Trophoblast cell (in vitro differentiated cells and primary cell): Measurements from ENCODE around the gene CAMK2A.
A peak's percentile ranks its signal among the peaks of the same experiment; 100 is the strongest.

ENCODE experiments used
- DNase-seq, 2 donors: peaks; one replicate each; pipeline ENCODE4 v3.0.0-alpha.2; 2016
- H2AFZ ChIP-seq: 2 replicates; pipeline ENCODE4 v1.6.1; 2013; ENCODE audit warnings: low read length, moderate library complexity, mild to moderate bottlenecking; ENCODE audit not compliant: insufficient read depth, poor library complexity
- H2AK5ac ChIP-seq: 2 replicates; pipeline ENCODE4 v1.6.1; 2013; ENCODE audit warnings: mild to moderate bottlenecking, low read length
- H2BK120ac ChIP-seq: 2 replicates; pipeline ENCODE4 v1.6.1; 2013; ENCODE audit warnings: low read length, mild to moderate bottlenecking, moderate library complexity; ENCODE audit not compliant: insufficient read depth, poor library complexity
- H2BK12ac ChIP-seq: 2 replicates; pipeline ENCODE4 v1.6.1; 2013; ENCODE audit warnings: mild to moderate bottlenecking, low read length, moderate library complexity
- H2BK5ac ChIP-seq: 2 replicates; pipeline ENCODE4 v1.6.1; 2013; ENCODE audit warnings: low read length, low read depth, moderate library complexity, mild to moderate bottlenecking; ENCODE audit not compliant: poor library complexity
- H3K14ac ChIP-seq: 2 replicates; pipeline ENCODE4 v1.6.1; 2013; ENCODE audit warnings: mild to moderate bottlenecking, low read length
- H3K18ac ChIP-seq: 2 replicates; pipeline ENCODE4 v1.6.1; 2013; ENCODE audit warnings: mild to moderate bottlenecking, low read length
- H3K23ac ChIP-seq: 2 replicates; pipeline ENCODE4 v1.6.1; 2013; ENCODE audit warnings: low read length
- H3K27ac ChIP-seq: 2 replicates; pipeline ENCODE4 v1.5.1; 2013; ENCODE audit warnings: low read depth, mild to moderate bottlenecking, inconsistent platforms, low read length, moderate library complexity
- H3K27me3 ChIP-seq: 2 replicates; pipeline ENCODE4 v1.6.1; 2013; ENCODE audit warnings: inconsistent platforms, mild to moderate bottlenecking, low read length, moderate library complexity; ENCODE audit not compliant: insufficient read depth
- H3K36me3 ChIP-seq, 2 experiments: 1 replicate in 1 of 2; 2 replicates in 1 of 2; pipeline ENCODE4 v1.6.1; 2013; ENCODE audit warnings: low read length in 2 of 2, mild to moderate bottlenecking in 2 of 2, moderate library complexity in 1 of 2; ENCODE audit not compliant: insufficient read depth in 2 of 2, control insufficient read depth in 1 of 2
- H3K4ac ChIP-seq: 2 replicates; pipeline ENCODE4 v1.6.1; 2013; ENCODE audit warnings: low read depth, mild to moderate bottlenecking, low read length, moderate library complexity
- H3K4me1 ChIP-seq, 2 experiments: 1 replicate in 1 of 2; 2 replicates in 1 of 2; pipeline ENCODE4 v1.6.1; 2013; ENCODE audit warnings: low read length in 2 of 2, mild to moderate bottlenecking in 2 of 2, moderate library complexity in 1 of 2; ENCODE audit not compliant: insufficient read depth in 2 of 2, control insufficient read depth in 1 of 2
- H3K4me2 ChIP-seq: 2 replicates; pipeline ENCODE4 v1.6.1; 2013; ENCODE audit warnings: inconsistent platforms, mild to moderate bottlenecking, low read length, moderate library complexity
- H3K4me3 ChIP-seq: 2 replicates; pipeline ENCODE4 v1.5.1; 2013; ENCODE audit warnings: mild to moderate bottlenecking, low read depth, low read length, inconsistent platforms
- H3K79me1 ChIP-seq: one replicate; pipeline ENCODE4 v1.6.1; 2013; ENCODE audit warnings: low read length
- H3K79me2 ChIP-seq: 2 replicates; pipeline ENCODE4 v1.6.1; 2013; ENCODE audit warnings: low read length, mild to moderate bottlenecking; ENCODE audit not compliant: control insufficient read depth, insufficient read depth, poor library complexity
- H3K9ac ChIP-seq: 2 replicates; pipeline ENCODE4 v1.6.1; 2013; ENCODE audit warnings: mild to moderate bottlenecking, low read length
- H3K9me3 ChIP-seq: 2 replicates; pipeline ENCODE4 v1.6.1; 2013; ENCODE audit warnings: low read depth, mild to moderate bottlenecking, control low read depth, inconsistent platforms, low read length; ENCODE audit not compliant: insufficient read depth
- H4K12ac ChIP-seq: 2 replicates; pipeline ENCODE4 v1.6.1; 2013; ENCODE audit warnings: low read depth, mild to moderate bottlenecking, low read length, moderate library complexity
- H4K8ac ChIP-seq: 2 replicates; pipeline ENCODE4 v1.6.1; 2013; ENCODE audit warnings: low read depth, mild to moderate bottlenecking, low read length, moderate library complexity
- H4K91ac ChIP-seq: one replicate; pipeline ENCODE4 v1.6.1; 2013; ENCODE audit warnings: low read depth, mild to moderate bottlenecking, low read length, moderate library complexity
- WGBS: extraction: QIAGEN DNeasy Blood & Tissue Kit; methylation state at CpG from one replicate; pipeline ENCODE4 v1.1.7; 2013; ENCODE audit warnings: missing lambda C conversion rate; ENCODE audit not compliant: insufficient read length, insufficient coverage; ENCODE audit errors: extremely low coverage; 5-methylcytosine and 5-hydroxymethylcytosine counted together

Gene CAMK2A

GRCh38 chr5:150190987-150191386 is 98.6 kb downstream of the CAMK2A start:
- H3K4me2 ChIP-seq: no peak overlapping the region
- no peaks in the 10 kb centered on the region for H3K36me3 ChIP-seq
- H3K4ac ChIP-seq: no peak overlapping the region
- H3K79me1 ChIP-seq: no peaks in the 10 kb centered on the region
- H2BK12ac ChIP-seq: no peak overlapping the region
- H3K27me3 ChIP-seq: peaks cover 28% of the 10 kb centered on the region
- H2AK5ac ChIP-seq: no peak overlapping the region
- no peak overlapping the region for H3K27ac ChIP-seq
- no peak overlapping the region for H3K23ac ChIP-seq
- no peaks in the 10 kb centered on the region for H3K9me3 ChIP-seq
- peaks cover 14 to 21% of the 10 kb centered on the region in 2 experiments for H3K4me1 ChIP-seq
- H2BK5ac ChIP-seq: no peak overlapping the region
- no peak overlapping the region for H4K12ac ChIP-seq
- H3K9ac ChIP-seq: no peak overlapping the region
- no peak overlapping the region for H3K14ac ChIP-seq
- peaks cover 1% of the 10 kb centered on the region for H3K79me2 ChIP-seq
- no peak for DNase-seq
- H4K8ac ChIP-seq: no peak overlapping the region
- WGBS: no CpG with 5 or more reads among the region's 2 CpGs
- H2AFZ ChIP-seq: no peak overlapping the region
- no peak overlapping the region for H3K4me3 ChIP-seq
- no peak overlapping the region for H3K18ac ChIP-seq
- H4K91ac ChIP-seq: no peak overlapping the region
- no peak overlapping the region for H2BK120ac ChIP-seq

GRCh38 chr5:150190503-150190979 is 99.0 kb downstream of the CAMK2A start:
- H3K4me2 ChIP-seq: no peak overlapping the region
- H3K79me1 ChIP-seq: no peaks in the 10 kb centered on the region
- H3K18ac ChIP-seq: no peak overlapping the region
- no peak overlapping the region for H3K4ac ChIP-seq
- H3K27ac ChIP-seq: no peak overlapping the region
- H3K23ac ChIP-seq: no peak overlapping the region
- H3K4me1 ChIP-seq: peaks cover 14 to 21% of the 10 kb centered on the region in 2 experiments
- peaks cover 28% of the 10 kb centered on the region for H3K27me3 ChIP-seq
- H2BK12ac ChIP-seq: no peak overlapping the region
- no peak overlapping the region for H4K8ac ChIP-seq
- H3K9me3 ChIP-seq: no peaks in the 10 kb centered on the region
- no peak overlapping the region for H3K14ac ChIP-seq
- DNase-seq: no peak
- H2AFZ ChIP-seq: no peak overlapping the region
- H4K91ac ChIP-seq: no peak overlapping the region
- H3K9ac ChIP-seq: no peak overlapping the region
- H3K4me3 ChIP-seq: peak overlapping the region; percentile 10
- peaks cover 1% of the 10 kb centered on the region for H3K79me2 ChIP-seq
- H2BK120ac ChIP-seq: no peak overlapping the region
- no peak overlapping the region for H2BK5ac ChIP-seq
- no CpG with 5 or more reads among the region's 16 CpGs for WGBS
- H2AK5ac ChIP-seq: no peak overlapping the region
- no peaks in the 10 kb centered on the region for H3K36me3 ChIP-seq
- no peak overlapping the region for H4K12ac ChIP-seq

GRCh38 chr5:150189728-150190502 is 99.7 kb downstream of the CAMK2A start, which contains the start of gene SLC6A7:
SLC6A7 (plus strand) TSS chr5:150190062; CDS start chr5:150190328, 266 bp downstream.
- peak within 1 kb of the TSS; percentile 33 for H3K4me2 ChIP-seq
- H4K12ac ChIP-seq: no peak within 1 kb of the TSS
- H3K18ac ChIP-seq: no peak within 1 kb of the TSS
- no peaks in the 10 kb centered on the region for H3K79me1 ChIP-seq
- peaks cover 28% of the 10 kb centered on the region for H3K27me3 ChIP-seq
- H3K23ac ChIP-seq: no peak within 1 kb of the TSS
- H3K14ac ChIP-seq: no peak within 1 kb of the TSS
- H2BK5ac ChIP-seq: no peak within 1 kb of the TSS
- no peaks in the 10 kb centered on the region for H3K9me3 ChIP-seq
- H4K91ac ChIP-seq: no peak within 1 kb of the TSS
- peak within 1 kb of the TSS; percentile 10 for H3K4me3 ChIP-seq
- no peak within 1 kb of the TSS for H2BK120ac ChIP-seq
- H3K4me1 ChIP-seq: peaks cover 13 to 19% of the 10 kb centered on the region in 2 experiments
- no peak within 1 kb of the TSS for H2AK5ac ChIP-seq
- peak within 1 kb of the TSS; percentile 30 for H2AFZ ChIP-seq
- no peak within 1 kb of the TSS for H3K9ac ChIP-seq
- peak in 1 of 2 donors; percentile 26 for DNase-seq
- H3K79me2 ChIP-seq: peaks cover 1% of the 10 kb centered on the region
- no peak within 1 kb of the TSS for H3K4ac ChIP-seq
- no CpG with 5 or more reads among the region's 58 CpGs for WGBS
- no peak within 1 kb of the TSS for H2BK12ac ChIP-seq
- no peaks in the 10 kb centered on the region for H3K36me3 ChIP-seq
- no peak within 1 kb of the TSS for H3K27ac ChIP-seq
- no peak within 1 kb of the TSS for H4K8ac ChIP-seq

GRCh38 chr5:150189326-150189725 is 100.2 kb downstream of the CAMK2A start:
- H3K27me3 ChIP-seq: peaks cover 28% of the 10 kb centered on the region
- H3K18ac ChIP-seq: no peak overlapping the region
- H3K27ac ChIP-seq: no peak overlapping the region
- DNase-seq: no peak
- H2BK12ac ChIP-seq: no peak overlapping the region
- no peak overlapping the region for H3K14ac ChIP-seq
- no peak overlapping the region for H3K23ac ChIP-seq
- no peak overlapping the region for H2BK5ac ChIP-seq
- H3K9ac ChIP-seq: no peak overlapping the region
- peaks cover 8 to 13% of the 10 kb centered on the region in 2 experiments for H3K4me1 ChIP-seq
- no peak overlapping the region for H3K4ac ChIP-seq
- no peak overlapping the region for H3K4me2 ChIP-seq
- H4K12ac ChIP-seq: no peak overlapping the region
- H3K9me3 ChIP-seq: no peaks in the 10 kb centered on the region
- H3K36me3 ChIP-seq: no peaks in the 10 kb centered on the region
- no peak overlapping the region for H4K8ac ChIP-seq
- no peak overlapping the region for H2AK5ac ChIP-seq
- H3K79me1 ChIP-seq: no peaks in the 10 kb centered on the region
- no peak overlapping the region for H2AFZ ChIP-seq
- H3K4me3 ChIP-seq: no peak overlapping the region
- H3K79me2 ChIP-seq: peaks cover 1% of the 10 kb centered on the region
- H4K91ac ChIP-seq: no peak overlapping the region
- no CpG with 5 or more reads among the region's 3 CpGs for WGBS
- no peak overlapping the region for H2BK120ac ChIP-seq
